ENCODE measurements around the gene RPTOR. TPM values are rescaled to one million over a fixed set of nuclear protein-coding genes. Genes with fewer than 3 reads are reported as not detected.

RPTOR gene
- total RNA-seq, 1 donor from 2014 or later, result 19.0 TPM

- ATAC-seq (ENCODE audit: poor library complexity) (no peak), DNase-seq (no peak)
- intact Hi-C loops (cut with DNase I), result no loop called here
These were observed 468.2 kb downstream of the RPTOR start for GRCh38 chr17:81012574-81013447.

- no peak for DNase-seq
- no peak for ATAC-seq (ENCODE audit: poor library complexity)
- intact Hi-C loops (cut with DNase I), result no loop called here
These were observed 469.0 kb downstream of the RPTOR start for GRCh38 chr17:81013642-81014041.

GRCh38 chr17:81015136-81015535 is 470.5 kb downstream of the RPTOR start:
- no peak for DNase-seq

More at GRCh38 chr17:81015136-81015535, 470.5 kb downstream of the RPTOR start:
- intact Hi-C loops (cut with DNase I), result no loop called here
- ATAC-seq (ENCODE audit: poor library complexity), result no peak

Other genes starting within 250 kb of the RPTOR start
- 11.7 TPM for gene ENDOV, start 129.7 kb upstream of the RPTOR start, total RNA-seq
- gene NPTX1, start 68.2 kb upstream of the RPTOR start, total RNA-seq, result not detected

Measured in Right ventricle myocardium superior (tissue), 1 donor.